Kidney (tissue), 14 donors: ENCODE data around the gene HTR3A. TPM values are rescaled to one million over a fixed set of nuclear protein-coding genes. Genes with fewer than 3 reads are reported as not detected.

ENCODE experiments used
- DNase-seq, 5 donors: peaks; one replicate each; pipeline ENCODE4 v3.0.0-alpha.2; 2013 to 2020
- FAIRE-seq: peaks from 2 replicates; lab custom pipeline; 2012; peaks lifted over from hg19 to GRCh38; lab: Jason Lieb, UNC
- H3K27ac ChIP-seq, 2 donors: one replicate each; pipeline ENCODE4 v1.7.0; 2013; ENCODE audit warnings: low read depth in 2 of 2, low read length in 2 of 2, inconsistent platforms in 1 of 2
- H3K27me3 ChIP-seq: one replicate; pipeline ENCODE4 v1.7.1; 2013; ENCODE audit warnings: low read length, inconsistent platforms; ENCODE audit not compliant: control insufficient read depth, insufficient read depth
- H3K36me3 ChIP-seq, 3 donors: one replicate each; pipeline versions ENCODE4 v1.7.0 to v1.7.1; 2013; ENCODE audit warnings: low read length in 3 of 3, control low read depth in 1 of 3, inconsistent platforms in 1 of 3; ENCODE audit not compliant: insufficient read depth in 3 of 3, control insufficient read depth in 2 of 3
- H3K4me1 ChIP-seq, 3 donors: one replicate each; pipeline versions ENCODE4 v1.7.0 to v1.7.1; 2013; ENCODE audit warnings: low read length in 3 of 3, inconsistent platforms in 1 of 3, low read depth in 1 of 3; ENCODE audit not compliant: control insufficient read depth in 2 of 3, insufficient read depth in 2 of 3
- H3K4me3 ChIP-seq, 3 donors: one replicate each; pipeline versions ENCODE4 v1.7.0 to v1.8.1; 2013; ENCODE audit warnings: low read length in 3 of 3, control low read depth in 1 of 3, inconsistent platforms in 1 of 3
- H3K9ac ChIP-seq, 3 donors: one replicate each; pipeline versions ENCODE4 v1.7.0 to v1.7.1; 2013; ENCODE audit warnings: low read length in 3 of 3, control low read depth in 1 of 3, inconsistent platforms in 1 of 3
- H3K9me3 ChIP-seq, 3 donors: one replicate each; pipeline versions ENCODE4 v1.7.0 to v1.7.1; 2013; ENCODE audit warnings: low read length in 3 of 3, control low read depth in 1 of 3, inconsistent platforms in 1 of 3; ENCODE audit not compliant: control insufficient read depth in 2 of 3, insufficient read depth in 1 of 3
- intact Hi-C: fragments of 100-400 bp; cut with DNase I; formaldehyde crosslinking; loops from one replicate; pipeline ENCODE4 v1.11.1; 2022
- polyA plus RNA-seq: library from polyadenylated mRNA; stranded (reverse); fragments of 350-450 nt; fragmentation: Illumina TruSeq; extraction: RNeasy Lipid Tissue Mini Kit (QIAGEN cat#74804); gene quantifications from one replicate; pipeline ENCODE4 v1.2.3, GENCODE V29; 2014; ENCODE audit warnings: low read depth, low replicate concordance; ENCODE audit not compliant: insufficient read depth
- total RNA-seq: library from RNA; stranded (reverse); fragmentation: NEBNext Ultra II Directional; extraction: Animal tissue kit (Norgen Biotek cat#: 25700); gene quantifications from one replicate; pipeline ENCODE4 v1.2.1, GENCODE V29; 2021
- TF ChIP-seq, protein P1 (sequence below): IDR thresholded peaks from 3 replicates; pipeline ENCODE4 v1.5.1; 2012; ENCODE audit warnings: mild to moderate bottlenecking, moderate library complexity, borderline replicate concordance; ENCODE audit not compliant: insufficient read depth; ENCODE audit errors: extremely low read depth
- donor health status: control.
- donor health status: control.
- donor health status: control.
- donor health status: control.
- donor health status: control.
- donor health status: DM: yes; HTN: yes; CAD: no.
- donor health status: Normal renal cell carcinoma (clear cell type).

Gene HTR3A
- total and polyA plus RNA-seq, 2 donors from 2014 or later = 1.1 TPM; not detected in 1

DNA sequence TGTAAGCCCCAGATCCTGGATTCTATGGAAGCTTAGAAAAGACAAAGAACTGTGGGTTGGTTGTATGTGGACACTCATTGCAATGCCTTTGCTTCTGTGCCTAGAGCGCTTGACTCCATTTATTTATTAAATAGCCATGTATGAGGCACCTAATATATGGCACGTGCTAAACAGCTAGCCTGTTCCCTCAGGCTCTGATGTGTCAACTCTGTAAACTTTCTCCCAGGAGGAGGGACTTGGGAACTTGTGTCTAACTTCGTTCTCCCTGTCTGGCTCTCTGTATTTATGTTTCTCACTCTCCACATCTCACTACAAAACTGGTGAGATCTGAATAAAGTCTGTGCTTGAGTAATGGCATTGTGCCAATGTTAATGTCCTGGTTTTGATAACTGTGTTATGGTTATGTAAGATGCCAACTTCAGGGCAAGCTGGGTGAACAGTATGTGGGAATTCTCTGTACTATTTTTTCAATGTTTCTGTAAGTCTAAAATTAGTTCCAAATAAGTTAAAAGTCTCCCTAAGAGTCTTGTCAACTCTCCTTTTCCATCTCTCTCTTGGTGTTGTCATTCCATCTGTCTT is 50.5 kb downstream of the HTR3A start:
- TF ChIP-seq, protein P1, sequence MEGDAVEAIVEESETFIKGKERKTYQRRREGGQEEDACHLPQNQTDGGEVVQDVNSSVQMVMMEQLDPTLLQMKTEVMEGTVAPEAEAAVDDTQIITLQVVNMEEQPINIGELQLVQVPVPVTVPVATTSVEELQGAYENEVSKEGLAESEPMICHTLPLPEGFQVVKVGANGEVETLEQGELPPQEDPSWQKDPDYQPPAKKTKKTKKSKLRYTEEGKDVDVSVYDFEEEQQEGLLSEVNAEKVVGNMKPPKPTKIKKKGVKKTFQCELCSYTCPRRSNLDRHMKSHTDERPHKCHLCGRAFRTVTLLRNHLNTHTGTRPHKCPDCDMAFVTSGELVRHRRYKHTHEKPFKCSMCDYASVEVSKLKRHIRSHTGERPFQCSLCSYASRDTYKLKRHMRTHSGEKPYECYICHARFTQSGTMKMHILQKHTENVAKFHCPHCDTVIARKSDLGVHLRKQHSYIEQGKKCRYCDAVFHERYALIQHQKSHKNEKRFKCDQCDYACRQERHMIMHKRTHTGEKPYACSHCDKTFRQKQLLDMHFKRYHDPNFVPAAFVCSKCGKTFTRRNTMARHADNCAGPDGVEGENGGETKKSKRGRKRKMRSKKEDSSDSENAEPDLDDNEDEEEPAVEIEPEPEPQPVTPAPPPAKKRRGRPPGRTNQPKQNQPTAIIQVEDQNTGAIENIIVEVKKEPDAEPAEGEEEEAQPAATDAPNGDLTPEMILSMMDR = no peak
- intact Hi-C loops = no loop called here
- no peak for FAIRE-seq

DNA sequence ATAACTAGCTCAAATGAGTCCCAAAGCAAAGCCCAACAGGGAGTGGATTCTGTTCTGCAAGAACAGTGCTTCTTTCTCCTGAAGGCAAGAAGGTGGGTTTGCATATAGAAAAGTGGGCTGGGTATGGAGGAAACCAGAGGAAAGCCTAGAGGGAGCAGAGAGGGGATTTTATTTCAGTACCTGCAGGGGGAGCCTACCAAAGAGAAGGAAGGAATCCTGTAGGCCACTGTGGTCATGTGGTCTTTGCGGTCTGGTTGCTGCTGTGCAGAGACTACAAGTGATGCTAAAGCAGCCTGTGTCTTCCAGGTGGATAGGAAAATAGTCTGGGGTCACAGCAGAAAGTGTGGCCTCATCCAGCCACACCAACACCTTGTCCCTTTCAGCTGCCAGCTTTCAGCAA is 51.4 kb downstream of the HTR3A start:
- intact Hi-C loops = no loop called here
- DNase-seq (peak in 2 of 5 donors; percentile 14 to 29), FAIRE-seq (no peak)
- Histone ChIP-seq H3K9ac (no peak overlapping the region), H3K4me3 (no peak overlapping the region), H3K9me3 (no peaks in the 10 kb centered on the region), H3K27me3 (no peaks in the 10 kb centered on the region), H3K36me3 (no peaks in the 10 kb centered on the region), H3K27ac (no peak overlapping the region), H3K4me1 (no peaks in the 10 kb centered on the region)
- TF ChIP-seq, protein P1 = peak; percentile 17

More for the DNA sequence above, 50.5 kb downstream of the HTR3A start:
- no peaks in the 10 kb centered on the region for H3K9me3 ChIP-seq
- H3K27ac ChIP-seq = no peak overlapping the region
- no peaks in the 10 kb centered on the region for H3K4me1 ChIP-seq
- no peak for DNase-seq
- no peak overlapping the region for H3K4me3 ChIP-seq
- no peak overlapping the region for H3K9ac ChIP-seq
- H3K27me3 ChIP-seq = no peaks in the 10 kb centered on the region
- H3K36me3 ChIP-seq = no peaks in the 10 kb centered on the region

DNA sequence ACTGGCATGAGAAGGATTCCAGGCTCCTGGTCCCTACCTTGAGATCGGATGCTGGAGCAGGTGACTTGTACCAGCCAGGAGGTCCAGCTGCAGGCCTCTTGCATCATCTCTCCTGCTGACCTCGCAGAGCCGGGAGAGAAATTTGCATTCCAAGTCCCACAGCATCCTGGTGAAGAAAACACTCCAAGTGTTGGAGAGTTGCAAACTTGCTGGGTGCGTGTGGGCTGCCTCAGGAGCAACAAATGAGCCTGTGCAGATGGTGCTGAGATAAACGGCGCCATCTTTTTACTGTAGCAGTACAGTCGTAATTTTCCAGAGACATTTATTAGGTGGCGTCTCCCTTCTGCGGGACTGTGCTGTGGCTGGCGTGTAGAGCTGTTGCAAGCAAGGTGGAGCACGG is 52.5 kb downstream of the HTR3A start:
- H3K27me3 ChIP-seq = no peaks in the 10 kb centered on the region
- intact Hi-C loops = no loop called here
- no peak overlapping the region for H3K27ac ChIP-seq
- no peak overlapping the region for H3K9ac ChIP-seq
- TF ChIP-seq, protein P1 = no peak
- H3K36me3 ChIP-seq = no peaks in the 10 kb centered on the region
- no peaks in the 10 kb centered on the region for H3K9me3 ChIP-seq
- DNase-seq = no peak
- no peaks in the 10 kb centered on the region for H3K4me1 ChIP-seq
- FAIRE-seq = no peak
- H3K4me3 ChIP-seq = no peak overlapping the region

DNA sequence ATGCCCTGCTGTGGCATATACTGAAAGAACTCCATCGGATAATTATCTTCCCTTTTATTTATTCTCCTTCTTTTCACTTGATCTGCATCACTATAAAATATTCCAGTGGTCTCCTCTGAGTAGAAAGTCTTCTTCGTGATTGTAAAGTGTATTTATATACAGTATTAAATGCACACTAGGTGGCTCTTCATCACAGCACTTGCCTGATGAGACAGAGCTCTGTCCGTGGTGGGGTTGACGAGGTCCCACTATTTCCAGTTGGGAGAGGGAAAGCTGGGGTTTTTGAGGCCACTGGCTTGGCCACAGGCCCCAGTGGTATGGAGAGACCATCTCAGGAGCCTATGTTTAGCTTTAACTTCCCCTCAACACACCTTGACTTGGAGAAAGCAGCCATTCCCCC is 53.0 kb downstream of the HTR3A start:
- intact Hi-C loops = no loop called here
- Histone ChIP-seq H3K9ac (no peak overlapping the region), H3K27ac (no peak overlapping the region), H3K36me3 (no peaks in the 10 kb centered on the region), H3K4me3 (no peak overlapping the region), H3K27me3 (no peaks in the 10 kb centered on the region), H3K4me1 (no peaks in the 10 kb centered on the region), H3K9me3 (no peaks in the 10 kb centered on the region)
- no peak for FAIRE-seq
- TF ChIP-seq, protein P1 = peak; percentile 10
- DNase-seq = no peak
